ENCODE results near the gene MYG1. TPM values are rescaled to one million over a fixed set of nuclear protein-coding genes. Genes with fewer than 3 reads are reported as not detected.
A peak's percentile ranks its signal among the peaks of the same experiment; 100 is the strongest.

MYG1 gene
- total and polyA plus RNA-seq, 2 experiments from 2014 or later: 25.5 to 35.9 TPM

DNA sequence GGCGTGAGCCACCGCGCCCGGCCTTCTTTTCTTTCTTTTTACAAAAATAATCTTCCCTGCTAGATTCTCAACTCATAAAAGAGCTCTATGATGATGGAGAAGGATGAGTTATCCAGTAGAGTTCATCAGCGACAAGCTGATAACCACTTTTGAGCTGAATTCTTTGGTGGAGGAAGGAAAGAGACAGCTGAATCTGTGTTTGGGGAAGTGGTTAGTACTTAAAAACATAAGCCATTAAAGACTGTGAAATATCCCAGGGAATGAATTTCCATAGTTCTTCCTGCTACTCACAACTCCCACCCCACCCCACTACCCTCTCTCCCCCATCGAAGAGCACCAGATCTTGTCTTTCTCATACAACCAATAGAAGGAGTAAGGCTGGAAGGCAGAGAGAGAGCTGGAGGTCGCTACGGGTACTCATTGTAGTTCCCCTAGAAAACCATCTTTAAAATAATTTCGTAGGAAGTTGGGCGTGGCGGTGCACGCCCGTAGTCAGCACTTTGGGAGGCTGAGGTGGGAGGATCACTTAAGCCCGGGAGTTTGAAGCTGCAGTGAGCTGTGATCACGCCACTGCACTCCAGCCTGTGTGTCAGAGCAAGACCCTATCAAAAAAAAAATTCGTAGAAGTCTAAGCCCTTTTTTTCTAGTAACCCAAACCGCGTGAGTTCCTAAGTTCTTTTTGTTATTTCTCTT, 32.0 kb upstream of the MYG1 start:
- H3K36me3 ChIP-seq (replicated peaks; ENCODE audit: insufficient read depth, low read depth): no peaks in the 10 kb centered on the region
- WGBS (ENCODE audit: low lambda C conversion rate, missing lambda C conversion rate): 62% methylated on average over 18 of the region's 18 CpGs
- H3K27ac ChIP-seq: peak overlapping the region; percentile 10
- peak overlapping the region; percentile 59 for H3K4me3 ChIP-seq
- peaks cover 14% of the 10 kb centered on the region for H3K79me2 ChIP-seq
- no peaks in the 10 kb centered on the region for H3K27me3 ChIP-seq
- peak overlapping the region; percentile 85 for H3K4me2 ChIP-seq
- no peaks in the 10 kb centered on the region for H4K20me1 ChIP-seq (ENCODE audit: insufficient read depth, poor library complexity, severe bottlenecking)
- no peaks in the 10 kb centered on the region for H3K9me3 ChIP-seq (ENCODE audit: low read depth)
- peak overlapping the region; percentile 71 for H2AFZ ChIP-seq
- DNase-seq (ENCODE audit: low spot score): no peak
- H3K4me1 ChIP-seq (ENCODE audit: insufficient read depth): peaks cover 3% of the 10 kb centered on the region
- no peaks in the 10 kb centered on the region for H3K9me2 ChIP-seq (replicated peaks; ENCODE audit: insufficient read depth)
- TF ChIP-seq EZH2 (IDR thresholded peaks at IDR 0.05; ENCODE audit: borderline replicate concordance) (no peak), EZH2phosphoT487 (IDR thresholded peaks at IDR 0.05; ENCODE audit: low read depth, severe bottlenecking, unreplicated experiment) (no peak)
- TF ChIP-seq, protein P1, sequence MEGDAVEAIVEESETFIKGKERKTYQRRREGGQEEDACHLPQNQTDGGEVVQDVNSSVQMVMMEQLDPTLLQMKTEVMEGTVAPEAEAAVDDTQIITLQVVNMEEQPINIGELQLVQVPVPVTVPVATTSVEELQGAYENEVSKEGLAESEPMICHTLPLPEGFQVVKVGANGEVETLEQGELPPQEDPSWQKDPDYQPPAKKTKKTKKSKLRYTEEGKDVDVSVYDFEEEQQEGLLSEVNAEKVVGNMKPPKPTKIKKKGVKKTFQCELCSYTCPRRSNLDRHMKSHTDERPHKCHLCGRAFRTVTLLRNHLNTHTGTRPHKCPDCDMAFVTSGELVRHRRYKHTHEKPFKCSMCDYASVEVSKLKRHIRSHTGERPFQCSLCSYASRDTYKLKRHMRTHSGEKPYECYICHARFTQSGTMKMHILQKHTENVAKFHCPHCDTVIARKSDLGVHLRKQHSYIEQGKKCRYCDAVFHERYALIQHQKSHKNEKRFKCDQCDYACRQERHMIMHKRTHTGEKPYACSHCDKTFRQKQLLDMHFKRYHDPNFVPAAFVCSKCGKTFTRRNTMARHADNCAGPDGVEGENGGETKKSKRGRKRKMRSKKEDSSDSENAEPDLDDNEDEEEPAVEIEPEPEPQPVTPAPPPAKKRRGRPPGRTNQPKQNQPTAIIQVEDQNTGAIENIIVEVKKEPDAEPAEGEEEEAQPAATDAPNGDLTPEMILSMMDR (IDR thresholded peaks at IDR 0.05; ENCODE audit: poor library complexity): no peak

DNA sequence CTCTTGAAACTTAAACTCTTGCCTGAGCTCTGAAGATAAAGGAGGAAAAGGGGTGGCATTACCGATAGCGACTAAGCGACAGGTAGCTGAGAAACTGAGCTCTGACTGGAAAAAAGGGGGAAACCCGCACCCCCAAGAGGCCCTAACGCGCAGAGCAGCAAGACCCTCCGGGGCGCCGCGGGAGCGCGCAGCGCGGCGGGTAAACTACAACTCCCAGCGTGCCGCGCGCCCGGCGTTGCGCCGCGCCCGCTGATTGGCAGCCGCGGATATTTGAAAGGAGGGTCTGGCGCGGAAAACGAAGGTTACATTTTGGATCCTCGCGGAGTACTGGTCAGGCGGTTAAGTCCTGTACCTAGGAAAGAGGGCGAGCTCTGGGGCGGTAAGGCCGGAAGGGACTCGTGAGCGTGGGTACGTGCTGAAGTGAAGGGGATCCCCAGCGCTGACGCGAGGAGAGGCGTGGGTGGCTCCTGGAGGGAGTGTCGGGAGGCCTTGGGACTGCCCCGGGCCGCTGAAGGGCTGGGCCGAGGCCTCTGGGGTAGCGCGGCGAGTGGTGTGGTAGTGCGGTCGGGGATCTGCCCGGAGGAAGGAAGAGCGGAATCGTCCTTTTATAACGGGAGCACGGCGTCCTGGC, 31.4 kb upstream of the MYG1 start, which contains the start of gene ESPL1:
ESPL1 (plus strand) TSS at position 301 of the 631 bp plus-strand sequence. CDS start 468 bp downstream, outside the sequence.
- no peaks in the 10 kb centered on the region for H4K20me1 ChIP-seq (ENCODE audit: insufficient read depth, poor library complexity, severe bottlenecking)
- H3K27ac ChIP-seq: peak within 1 kb of the TSS; percentile 10
- peaks cover 3% of the 10 kb centered on the region for H3K4me1 ChIP-seq (ENCODE audit: insufficient read depth)
- no peak for TF ChIP-seq EZH2 (IDR thresholded peaks at IDR 0.05; ENCODE audit: borderline replicate concordance)
- TF ChIP-seq, protein P1 (IDR thresholded peaks at IDR 0.05; ENCODE audit: poor library complexity): peak; percentile 44
- peaks cover 14% of the 10 kb centered on the region for H3K79me2 ChIP-seq
- H3K9me2 ChIP-seq (replicated peaks; ENCODE audit: insufficient read depth): no peaks in the 10 kb centered on the region
- peak within 1 kb of the TSS; percentile 85 for H3K4me2 ChIP-seq
- H2AFZ ChIP-seq: peak within 1 kb of the TSS; percentile 71
- no peaks in the 10 kb centered on the region for H3K36me3 ChIP-seq (replicated peaks; ENCODE audit: insufficient read depth, low read depth)
- peak; percentile 87 for DNase-seq (ENCODE audit: low spot score)
- no peaks in the 10 kb centered on the region for H3K9me3 ChIP-seq (ENCODE audit: low read depth)
- no peaks in the 10 kb centered on the region for H3K27me3 ChIP-seq
- peak within 1 kb of the TSS; percentile 59 for H3K4me3 ChIP-seq
- WGBS (ENCODE audit: low lambda C conversion rate, missing lambda C conversion rate): under 1% methylated on average over 57 of the region's 58 CpGs

DNA sequence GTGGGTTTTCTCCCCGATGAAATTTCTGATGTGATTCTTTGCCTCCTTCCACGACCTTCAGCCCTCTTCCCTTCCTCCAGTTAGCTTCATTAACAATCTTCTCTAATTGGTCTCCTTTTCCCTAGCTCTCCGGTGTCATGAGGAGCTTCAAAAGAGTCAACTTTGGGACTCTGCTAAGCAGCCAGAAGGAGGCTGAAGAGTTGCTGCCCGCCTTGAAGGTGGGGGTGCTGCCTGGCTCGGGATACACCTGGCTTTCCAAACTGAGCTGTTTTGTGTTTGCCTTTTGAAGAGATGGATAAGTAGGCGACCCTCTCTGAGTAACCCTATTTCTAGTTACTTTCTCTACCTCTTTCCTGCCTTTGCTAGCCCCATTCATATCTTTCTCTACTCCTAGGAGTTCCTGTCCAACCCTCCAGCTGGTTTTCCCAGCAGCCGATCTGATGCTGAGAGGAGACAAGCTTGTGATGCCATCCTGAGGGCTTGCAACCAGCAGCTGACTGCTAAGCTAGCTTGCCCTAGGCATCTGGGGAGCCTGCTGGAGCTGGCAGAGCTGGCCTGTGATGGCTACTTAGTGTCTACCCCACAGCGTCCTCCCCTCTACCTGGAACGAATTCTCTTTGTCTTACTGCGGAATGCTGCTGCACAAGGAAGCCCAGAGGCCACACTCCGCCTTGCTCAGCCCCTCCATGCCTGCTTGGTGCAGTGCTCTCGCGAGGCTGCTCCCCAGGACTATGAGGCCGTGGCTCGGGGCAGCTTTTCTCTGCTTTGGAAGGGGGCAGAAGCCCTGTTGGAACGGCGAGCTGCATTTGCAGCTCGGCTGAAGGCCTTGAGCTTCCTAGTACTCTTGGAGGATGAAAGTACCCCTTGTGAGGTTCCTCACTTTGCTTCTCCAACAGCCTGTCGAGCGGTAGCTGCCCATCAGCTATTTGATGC, 30.6 kb upstream of the MYG1 start:
- Histone ChIP-seq H3K27ac (no peak overlapping the region), H3K4me3 (peak overlapping the region; percentile 59), H3K9me3 (ENCODE audit: low read depth) (no peaks in the 10 kb centered on the region), H3K4me2 (peak overlapping the region; percentile 85), H3K4me1 (ENCODE audit: insufficient read depth) (peaks cover 3% of the 10 kb centered on the region), H2AFZ (peak overlapping the region; percentile 71), H3K36me3 (replicated peaks; ENCODE audit: insufficient read depth, low read depth) (no peaks in the 10 kb centered on the region), H3K27me3 (no peaks in the 10 kb centered on the region), H4K20me1 (ENCODE audit: insufficient read depth, poor library complexity, severe bottlenecking) (no peaks in the 10 kb centered on the region), H3K79me2 (peaks cover 14% of the 10 kb centered on the region), H3K9me2 (replicated peaks; ENCODE audit: insufficient read depth) (no peaks in the 10 kb centered on the region)
- no peak for DNase-seq (ENCODE audit: low spot score)
- TF ChIP-seq EZH2 (IDR thresholded peaks at IDR 0.05; ENCODE audit: borderline replicate concordance): no peak
- TF ChIP-seq, protein P1 (IDR thresholded peaks at IDR 0.05; ENCODE audit: poor library complexity): no peak
- TF ChIP-seq EZH2phosphoT487 (IDR thresholded peaks at IDR 0.05; ENCODE audit: low read depth, severe bottlenecking, unreplicated experiment): no peak
- 51% methylated on average over 20 of the region's 20 CpGs for WGBS (ENCODE audit: low lambda C conversion rate, missing lambda C conversion rate)
